ENCODE results near the gene GLB1L.
A peak's percentile ranks its signal among the peaks of the same experiment; 100 is the strongest.
"Not testable (repeated sequence)": the region's sequence is repeated elsewhere in the genome, so short reads cannot be mapped to it uniquely, and the experiment has no call there.

GLB1L gene

DNA sequence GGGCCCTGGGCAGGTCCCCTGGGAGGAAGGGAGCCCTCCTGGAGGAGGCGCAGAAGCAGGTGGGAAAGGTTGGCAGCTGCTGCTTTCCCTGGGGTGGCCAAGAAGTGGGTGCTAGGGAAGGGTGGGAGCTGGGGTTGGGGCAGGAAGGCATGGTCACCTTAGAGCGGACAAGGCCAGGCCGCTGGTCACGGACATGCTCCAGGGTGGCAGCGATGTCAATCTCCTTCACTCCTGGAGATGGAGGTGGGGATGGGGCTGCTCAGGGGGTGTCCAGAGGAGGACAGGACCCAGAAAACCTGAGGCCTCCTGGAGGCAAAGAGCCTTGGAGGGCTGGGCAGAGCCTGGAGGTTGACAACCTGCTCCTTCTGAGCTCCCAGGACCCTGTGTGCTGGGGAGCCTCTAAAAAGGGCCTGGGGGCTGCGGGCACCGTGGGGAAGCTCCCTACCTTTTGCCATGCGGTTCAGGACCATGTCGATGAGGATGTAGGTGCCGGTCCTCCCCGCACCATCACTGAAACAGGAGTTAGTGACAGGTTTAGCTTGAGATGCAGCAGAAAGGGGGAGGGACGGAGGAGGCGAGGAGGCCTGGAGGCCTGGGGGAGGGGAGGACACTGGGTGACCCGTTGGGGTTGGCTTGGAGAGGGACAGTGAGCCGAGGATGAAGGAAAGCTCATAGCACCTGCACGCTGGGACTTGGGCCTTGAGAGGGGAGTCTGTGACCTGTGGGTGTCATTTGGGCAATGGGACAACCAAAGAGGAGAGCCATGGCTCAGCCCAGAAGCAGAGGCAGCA lies 45.3 kb upstream of the GLB1L start:
- TF ChIP-seq CTCF (IDR thresholded peaks at IDR 0.05; ENCODE audit: insufficient read depth, low read depth, low read length, missing control alignments): no peak
- no peak overlapping the region for H3K4me3 ChIP-seq (ENCODE audit: low read depth, low read length)
- DNase-seq (ENCODE audit: low read depth): no peak

DNA sequence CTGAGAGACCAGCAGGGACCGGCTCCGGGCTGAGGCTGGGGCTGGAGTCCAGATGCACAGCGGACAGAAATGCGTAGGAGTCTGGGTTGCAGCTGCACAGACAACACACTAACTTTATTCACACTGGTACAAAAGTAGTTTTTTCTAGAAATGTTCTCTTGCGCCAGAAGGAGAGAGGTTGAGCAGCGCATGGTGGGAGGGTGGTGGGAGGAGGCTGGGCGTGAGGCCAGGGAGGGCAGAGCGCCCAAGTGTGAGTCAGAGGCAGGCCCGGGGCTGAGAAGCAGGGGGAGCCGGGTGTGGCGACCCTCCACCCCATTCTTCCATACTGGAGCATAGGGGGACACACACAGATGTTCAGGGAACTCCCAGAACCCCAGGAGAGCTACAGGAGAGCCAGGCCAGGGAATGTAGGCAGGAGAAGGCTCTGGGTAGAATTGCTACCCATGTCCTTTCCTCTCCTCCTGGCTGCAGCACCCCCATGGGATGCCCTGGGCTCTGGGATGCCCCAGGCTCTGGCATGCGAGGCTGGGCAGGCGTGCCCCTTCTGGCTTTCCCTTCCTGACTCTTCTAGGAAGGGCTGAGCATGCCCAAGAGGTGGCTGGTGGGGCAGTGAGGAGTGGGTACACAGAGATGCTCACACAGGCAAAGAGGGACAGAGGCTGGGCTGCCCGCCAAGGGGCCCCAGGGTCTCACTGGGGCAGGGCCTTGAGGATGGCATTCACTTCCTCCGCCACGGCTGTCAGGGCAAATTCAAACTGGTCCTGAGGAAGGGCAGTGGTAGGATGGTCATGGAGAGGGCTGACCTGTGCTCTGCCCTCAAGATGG lies 44.5 kb upstream of the GLB1L start:
- H3K4me3 ChIP-seq (ENCODE audit: low read depth, low read length): no peak overlapping the region
- no peak for TF ChIP-seq CTCF (IDR thresholded peaks at IDR 0.05; ENCODE audit: insufficient read depth, low read depth, low read length, missing control alignments)
- no peak for DNase-seq (ENCODE audit: low read depth)

DNA sequence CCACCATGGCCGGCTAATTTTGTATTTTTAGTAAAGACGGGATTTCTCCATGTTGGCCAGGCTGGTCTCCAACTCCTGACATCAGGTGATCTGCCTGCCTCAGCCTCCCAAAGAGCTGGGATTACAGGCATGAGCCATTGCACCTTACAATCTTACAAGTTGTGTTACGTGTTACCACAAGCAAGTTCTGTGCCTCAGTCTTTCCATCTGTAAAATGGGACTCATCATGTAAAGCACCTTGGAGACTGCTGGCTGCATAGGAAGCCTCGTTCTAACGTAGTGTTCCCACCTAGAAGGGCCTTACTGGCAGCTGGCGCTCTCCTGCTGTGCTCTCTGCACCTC lies 43.9 kb upstream of the GLB1L start:
- TF ChIP-seq CTCF (IDR thresholded peaks at IDR 0.05; ENCODE audit: insufficient read depth, low read depth, low read length, missing control alignments): no peak
- no peak for DNase-seq (ENCODE audit: low read depth)
- no peak overlapping the region for H3K4me3 ChIP-seq (ENCODE audit: low read depth, low read length)

GRCh38 chr2:219287580-219288265 lies 42.5 kb upstream of the GLB1L start:
- DNase-seq (ENCODE audit: low read depth): no peak
- no peak for TF ChIP-seq CTCF (IDR thresholded peaks at IDR 0.05; ENCODE audit: insufficient read depth, low read depth, low read length, missing control alignments)
- no peak overlapping the region for H3K4me3 ChIP-seq (ENCODE audit: low read depth, low read length)

- DNase-seq (ENCODE audit: low read depth): not testable (repeated sequence)
Measured at GRCh38 chr2:219287116-219287440, 41.8 kb upstream of the GLB1L start.

GRCh38 chr2:219286436-219287115 lies 41.3 kb upstream of the GLB1L start:
- TF ChIP-seq CTCF (IDR thresholded peaks at IDR 0.05; ENCODE audit: insufficient read depth, low read depth, low read length, missing control alignments): peak; percentile 4
- no peak for DNase-seq (ENCODE audit: low read depth)
- H3K4me3 ChIP-seq (ENCODE audit: low read depth, low read length): no peak overlapping the region

More at GRCh38 chr2:219287116-219287440, 41.8 kb upstream of the GLB1L start:
- not testable (repeated sequence) for H3K4me3 ChIP-seq (ENCODE audit: low read depth, low read length)

Measured in GM12865 (cell line).